ENCODE results near the gene ZNF263.

ZNF263 gene

GRCh38 chr16:3282730-3283542 lies at the start of gene ZNF263:
TSS of gene ZNF263 (plus strand) at chr16:3283491. CDS start at chr16:3283819, 328 bp downstream.
- peak; percentile 82 for DNase-seq

DNA sequence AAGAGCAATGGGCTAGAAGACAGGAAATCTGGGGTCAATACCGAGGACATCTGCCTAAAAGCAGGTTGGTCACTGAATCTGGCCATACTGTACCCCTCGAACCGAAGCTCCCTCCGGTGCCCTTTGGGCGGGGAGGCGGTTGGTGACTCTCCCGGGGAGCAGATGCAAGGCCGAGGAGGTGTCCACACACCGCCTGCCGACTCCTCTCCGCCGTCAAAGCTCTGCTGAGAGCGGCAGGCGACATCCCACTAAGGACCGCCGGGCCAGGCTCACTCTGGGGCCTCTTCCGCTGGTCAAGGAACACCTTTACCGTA lies 48.8 kb upstream of the ZNF263 start:
- no peak for DNase-seq

DNA sequence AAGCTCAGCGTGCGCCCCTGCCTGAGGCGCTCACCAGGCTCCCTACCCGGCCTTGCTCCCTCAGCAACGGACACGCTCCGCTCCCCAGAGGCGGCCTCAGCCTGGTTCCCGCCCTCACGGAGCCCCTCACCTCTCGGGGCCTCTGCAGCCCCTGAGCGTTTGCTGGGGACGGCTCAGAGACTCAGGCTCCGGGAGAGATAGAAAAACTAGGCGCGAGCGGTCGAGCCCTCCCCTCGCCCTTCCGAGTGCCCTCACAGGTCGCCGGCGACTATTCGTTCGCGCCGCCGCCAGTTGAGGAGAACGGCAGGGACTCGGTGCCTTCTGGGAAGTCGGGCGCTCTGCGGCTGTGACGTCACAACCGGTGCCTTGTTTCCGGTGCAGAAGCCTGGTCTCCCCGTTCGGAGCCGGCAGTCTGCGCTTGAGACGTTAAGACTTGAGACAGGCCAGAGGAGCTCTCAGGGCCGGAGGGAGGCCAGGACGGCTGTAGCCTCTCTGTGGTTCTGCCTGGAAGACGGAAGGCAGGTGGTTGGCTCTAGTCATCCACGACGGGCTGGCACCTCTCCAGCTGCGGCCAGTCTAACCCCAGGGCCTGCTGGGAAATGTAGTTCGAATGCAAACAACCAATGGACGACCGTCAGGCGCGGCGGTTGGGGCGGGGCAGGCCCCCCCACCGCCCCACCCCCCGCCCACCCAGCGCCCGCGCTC lies 48.3 kb upstream of the ZNF263 start, which contains the start of gene ZNF200:
ZNF200 (minus strand) TSS at position 302 of the 705 bp plus-strand sequence. CDS start 1,403 bp downstream, outside the sequence.
- peak; percentile 13 for DNase-seq

GRCh38 chr16:3235856-3236669 lies 47.2 kb upstream of the ZNF263 start:
- DNase-seq, result no peak

DNA sequence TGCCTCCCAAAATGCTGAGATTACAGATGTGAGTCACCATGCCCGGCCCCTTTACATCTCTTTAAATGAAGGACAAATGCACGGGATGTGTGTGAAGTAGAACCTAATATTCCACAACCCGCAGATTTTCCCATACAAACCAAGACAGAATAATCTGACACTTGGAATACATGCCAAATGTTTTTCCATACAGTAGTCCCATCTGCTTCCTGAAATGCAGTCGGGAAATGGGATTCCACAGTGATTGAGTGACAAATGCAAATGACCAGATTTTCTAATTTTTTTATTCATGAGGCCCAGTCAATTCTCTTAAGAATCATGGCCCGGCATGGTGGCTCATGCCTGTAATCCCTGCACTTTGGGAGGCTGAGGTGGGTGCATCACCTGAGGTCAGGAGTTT lies 41.5 kb upstream of the ZNF263 start:
- DNase-seq, result no peak

- DNase-seq, result no peak
Observed at GRCh38 chr16:3242709-3243108, 40.6 kb upstream of the ZNF263 start.

- DNase-seq, result no peak
Observed at GRCh38 chr16:3243882-3244281, 39.4 kb upstream of the ZNF263 start.

DNA sequence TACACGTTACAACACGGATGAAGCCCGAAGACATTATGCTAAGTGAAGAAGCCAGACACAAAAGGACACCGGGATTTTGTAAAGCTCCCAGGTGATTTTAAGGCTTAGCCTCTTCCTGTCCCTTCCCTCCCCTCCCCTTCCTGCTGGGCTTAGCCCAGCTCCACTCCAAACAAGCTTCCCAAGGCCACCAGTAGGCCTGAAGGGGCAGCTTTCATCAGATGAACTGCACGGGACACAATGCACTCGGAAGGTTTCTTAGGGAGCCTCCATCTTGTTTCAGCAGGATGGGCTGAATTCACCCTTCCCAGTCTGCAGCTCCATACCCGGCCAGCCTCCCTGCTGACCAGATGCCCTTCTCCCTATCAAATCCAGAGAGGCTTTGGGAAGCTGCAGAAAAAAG lies 37.3 kb upstream of the ZNF263 start:
- no peak for DNase-seq

GRCh38 chr16:3246876-3247275 lies 36.4 kb upstream of the ZNF263 start:
- DNase-seq, result no peak

DNA sequence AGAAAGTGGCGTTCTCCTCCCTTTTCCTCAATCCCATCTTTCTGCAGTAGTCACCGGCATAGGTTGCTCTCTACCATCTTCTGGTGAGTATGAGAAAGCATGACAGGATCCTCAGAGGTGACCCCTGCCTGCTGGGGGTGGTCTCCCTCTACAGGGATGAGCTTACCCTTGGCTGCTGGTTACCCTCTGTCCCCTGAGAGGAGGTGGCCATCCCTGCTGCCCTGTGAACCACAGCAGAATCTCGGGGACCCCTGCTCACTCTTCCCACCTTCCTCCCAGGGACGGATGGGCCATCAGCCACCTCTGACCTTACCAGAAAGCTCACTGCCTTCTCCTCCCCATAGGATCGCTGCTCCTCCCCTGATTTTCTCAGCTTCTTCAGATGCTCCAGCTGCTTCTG lies 34.7 kb upstream of the ZNF263 start:
- DNase-seq, result no peak

DNA sequence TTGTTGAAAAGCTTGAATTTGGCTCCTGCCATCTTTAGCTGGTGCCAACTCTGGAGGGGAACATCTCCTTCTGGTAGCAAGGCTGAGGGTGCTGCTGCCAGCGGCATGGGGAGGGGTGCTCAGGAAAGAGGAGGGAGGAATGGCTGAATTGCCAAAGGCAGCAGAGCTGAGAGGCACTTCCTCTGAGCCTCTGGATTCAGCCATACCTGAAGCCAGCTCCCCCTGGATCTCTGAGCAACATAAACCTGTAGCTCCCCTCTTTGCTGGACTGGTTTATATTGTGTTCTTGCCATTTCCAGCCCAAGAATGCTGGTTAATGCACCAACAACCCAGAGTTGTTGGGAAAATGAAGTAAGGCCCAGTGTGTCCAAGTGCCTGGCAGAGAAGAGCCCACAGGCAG lies 34.3 kb upstream of the ZNF263 start:
- DNase-seq, result no peak

DNA sequence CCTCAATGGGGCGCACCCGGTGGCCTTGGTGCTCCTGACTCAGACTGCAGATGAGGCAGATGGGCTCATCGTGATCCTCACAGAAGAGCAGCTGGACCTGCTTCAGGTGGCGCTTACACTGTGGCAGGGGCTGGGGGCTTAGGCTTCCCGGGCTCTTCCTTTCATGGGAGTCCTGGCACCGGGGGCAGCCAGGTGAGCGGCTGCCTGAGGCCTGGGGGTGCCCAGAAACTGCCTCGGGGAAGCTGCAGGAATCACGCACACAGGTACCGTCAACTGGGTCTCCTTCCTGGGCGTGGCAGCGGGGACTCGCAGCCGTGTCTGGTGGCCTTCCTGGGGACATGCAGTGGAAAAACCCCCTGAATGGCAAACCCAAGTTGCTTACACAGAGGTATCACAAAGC lies 33.8 kb upstream of the ZNF263 start:
- DNase-seq, result no peak

- DNase-seq, result no peak
Observed at GRCh38 chr16:3252967-3253366, 30.3 kb upstream of the ZNF263 start.

- DNase-seq, result no peak
Observed at GRCh38 chr16:3254309-3254708, 29.0 kb upstream of the ZNF263 start.

DNA sequence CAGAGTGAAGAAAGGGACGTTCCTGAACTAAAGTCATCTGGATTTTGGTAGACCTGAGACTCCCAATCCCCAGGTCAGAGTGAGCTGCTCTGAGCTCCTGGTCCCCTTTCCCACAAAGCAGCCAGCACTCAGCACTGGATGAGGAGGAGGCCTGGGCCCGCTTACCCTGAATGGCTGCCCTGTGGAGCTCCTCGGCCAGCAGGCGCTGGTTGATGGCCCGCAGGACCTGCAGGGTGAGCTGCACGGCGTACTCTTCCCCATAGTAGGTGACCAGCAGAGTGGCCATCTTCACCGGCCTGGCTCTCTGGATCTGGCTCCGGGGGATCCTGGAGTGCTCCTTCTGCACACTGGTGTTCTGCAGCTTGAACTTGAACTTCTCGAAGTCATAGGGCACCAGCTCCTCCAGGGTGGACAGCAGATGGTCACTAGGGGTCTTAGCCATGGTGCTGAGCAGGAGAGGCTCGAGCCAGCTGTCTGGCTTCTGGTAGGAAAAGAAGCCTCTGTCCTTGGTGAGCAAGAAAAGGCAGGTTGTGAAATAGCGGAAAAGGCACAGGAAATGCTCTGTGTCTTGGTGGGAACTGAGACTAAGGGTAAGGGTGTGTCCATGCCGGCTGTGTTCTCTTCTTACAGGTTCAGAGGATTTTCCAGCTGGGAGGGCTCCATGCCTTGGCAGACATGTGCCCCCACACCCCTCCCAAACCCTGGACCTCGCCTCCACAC lies 27.0 kb upstream of the ZNF263 start, which contains the start of gene MEFV:
MEFV (minus strand) TSS at position 488 of the 720 bp plus-strand sequence; CDS start at position 442, 46 bp downstream.
- DNase-seq, result no peak

GRCh38 chr16:3256866-3257465 lies 26.3 kb upstream of the ZNF263 start:
- DNase-seq, result no peak

DNA sequence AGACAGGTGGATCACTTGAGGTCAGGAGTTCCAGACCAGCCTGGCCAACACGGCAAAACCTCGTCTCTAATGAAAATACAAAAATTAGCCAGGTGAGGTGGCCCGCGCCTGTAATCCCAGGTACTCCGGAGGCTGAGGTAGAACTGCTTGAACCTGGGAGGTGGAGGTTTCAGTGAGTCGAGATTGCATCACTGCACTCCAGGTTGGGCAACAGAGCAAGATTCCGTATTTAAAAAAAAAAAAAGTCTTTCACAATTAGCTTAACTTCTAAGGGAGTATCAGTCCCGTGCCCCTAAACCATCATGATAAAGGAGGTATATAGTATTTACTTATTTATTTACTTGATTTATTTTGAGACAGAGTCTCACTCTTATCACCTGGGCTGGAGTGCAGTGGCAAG lies 23.5 kb upstream of the ZNF263 start:
- no peak for DNase-seq

DNA sequence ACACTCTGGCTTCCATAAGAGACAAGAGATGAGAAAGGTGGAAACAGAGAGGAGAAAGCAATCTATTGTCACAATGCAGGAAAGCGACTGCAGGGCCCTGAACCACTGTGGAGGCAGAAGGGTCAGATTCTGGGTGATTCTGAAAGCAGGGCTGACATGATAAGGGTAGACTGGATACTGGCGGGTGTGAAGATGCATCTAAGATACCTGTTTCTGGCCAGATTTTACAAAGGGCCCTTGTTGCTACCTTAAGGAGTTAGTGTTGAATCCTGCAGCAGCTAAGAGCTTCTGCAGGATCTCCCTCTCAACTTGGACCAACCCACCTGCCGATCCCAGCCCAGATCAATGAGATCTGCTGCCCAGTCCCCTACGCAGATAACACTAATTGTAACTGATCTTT lies 20.8 kb upstream of the ZNF263 start:
- no peak for DNase-seq

DNA sequence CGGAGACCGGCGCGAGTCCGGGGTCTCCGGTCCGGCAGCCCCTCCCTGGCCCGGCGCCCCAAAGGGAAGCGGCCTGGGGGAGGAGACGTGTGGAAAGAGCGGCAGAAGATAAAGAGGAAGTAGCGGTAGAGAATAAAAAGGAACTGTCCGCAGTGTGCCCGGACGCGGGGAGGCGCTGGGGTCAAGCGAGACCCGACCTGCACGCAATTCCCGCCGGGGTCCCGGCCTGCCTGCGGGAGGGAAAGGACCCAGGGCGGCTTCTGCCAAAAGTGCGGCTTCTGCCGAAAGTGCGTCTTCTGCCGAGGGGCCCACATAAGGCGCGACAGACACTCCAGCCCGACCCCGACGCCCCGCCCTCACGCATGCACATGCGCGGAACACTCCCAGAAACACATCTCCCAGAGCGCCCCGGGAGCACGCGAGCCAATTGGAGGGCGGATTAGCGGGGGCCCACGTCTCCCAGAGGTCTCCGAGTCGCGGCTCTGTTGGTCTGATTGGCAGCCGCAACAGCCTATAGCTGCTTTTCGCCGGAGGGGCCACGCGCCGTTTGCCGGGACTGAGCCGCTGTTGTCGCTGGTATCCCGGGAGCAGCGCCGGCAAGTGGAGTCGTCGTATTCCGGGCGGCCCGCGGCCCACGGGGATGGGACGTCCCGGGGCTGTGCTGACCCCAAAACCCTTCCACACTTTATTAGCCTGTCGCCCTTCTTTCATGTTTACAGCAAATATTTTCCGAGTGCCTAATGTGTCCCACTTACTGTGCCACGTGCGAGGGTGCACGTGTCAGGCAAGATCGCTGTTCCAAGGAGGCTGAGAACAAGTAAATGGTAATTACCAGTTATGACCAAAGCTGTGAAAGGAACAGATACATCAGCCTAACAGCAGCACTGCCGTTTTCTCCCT lies 18.9 kb upstream of the ZNF263 start:
- peak; percentile 69 for DNase-seq

DNA sequence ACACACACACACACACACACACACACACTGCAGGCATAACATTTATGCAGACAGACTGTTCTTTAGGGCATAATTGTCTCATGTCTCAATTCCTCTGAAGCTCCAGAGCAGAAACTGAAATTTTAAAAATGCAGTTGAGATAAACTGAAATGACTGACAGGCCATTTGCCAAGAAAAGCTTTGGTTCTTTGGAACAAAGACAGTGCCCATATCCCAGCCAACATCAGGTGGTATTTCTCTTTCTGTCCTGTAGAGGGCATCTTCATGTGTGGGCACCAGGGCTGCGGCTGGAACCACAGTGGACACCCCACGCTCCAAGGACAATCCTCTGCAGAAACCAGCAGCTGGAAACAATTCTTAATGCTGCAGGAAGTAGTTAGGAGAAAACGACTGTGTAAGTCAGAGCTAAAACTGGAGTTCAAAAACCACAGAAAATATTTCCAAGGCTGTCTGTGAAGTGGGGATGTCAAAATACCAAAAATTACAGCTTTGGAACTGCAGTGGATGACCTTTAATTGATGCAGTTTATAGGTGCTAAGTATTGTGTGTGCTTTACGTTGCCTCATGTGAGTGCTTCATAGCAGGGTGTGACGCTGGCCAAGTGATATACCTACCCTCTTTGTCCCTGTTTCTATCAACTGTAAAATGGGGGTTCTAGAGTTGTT lies 16.3 kb upstream of the ZNF263 start:
- no peak for DNase-seq

GRCh38 chr16:3268294-3268693 lies 15.0 kb upstream of the ZNF263 start:
- DNase-seq, result no peak

All from NCI-H1048 (cell line).